AG04450 (cell line): ENCODE results near the gene PRKAG2. TPM values are rescaled to one million over a fixed set of nuclear protein-coding genes. Genes with fewer than 3 reads are reported as not detected.

Source experiments
- CTCF ChIA-PET: fragments of 300-600, 350-600 bp; formaldehyde crosslinking; extraction: SDS; loops from one replicate; lab custom pipeline; 2022; ENCODE audit warnings: antibody characterized with exemption, inconsistent platforms; lab: Charles Lee
- POLR2A ChIA-PET: fragments of 350-600 bp; formaldehyde crosslinking; extraction: SDS; loops from one replicate; lab custom pipeline; 2021; ENCODE audit warnings: antibody characterized with exemption, inconsistent platforms; lab: Yijun Ruan, JAX
- DNase-seq: peaks from one replicate; pipeline ENCODE4 v3.0.0-alpha.2; 2011; ENCODE audit warnings: low read depth, low spot score
- H3K27ac ChIP-seq: one replicate; pipeline ENCODE4 v1.5.1; 2012; ENCODE audit warnings: low read depth, low read length, control low read depth
- H3K27me3 ChIP-seq: one replicate; pipeline ENCODE4 v1.6.0; 2012; ENCODE audit warnings: low read length; ENCODE audit not compliant: control insufficient read depth, insufficient read depth
- H3K4me3 ChIP-seq: 2 replicates; pipeline ENCODE4 v1.5.1; 2011; ENCODE audit warnings: mild to moderate bottlenecking, low read depth, low read length, control low read depth
- H3K9me3 ChIP-seq: 2 replicates; pipeline ENCODE4 v1.5.1; 2012; ENCODE audit warnings: low read length; ENCODE audit not compliant: control insufficient read depth, insufficient read depth
- CTCF ChIP-seq: IDR thresholded peaks from 2 replicates; pipeline ENCODE4 v1.5.1; 2011; ENCODE audit warnings: low read depth, low read length, control low read depth, inconsistent platforms
- polyA plus RNA-seq: library from polyadenylated mRNA; depleted of rRNA; stranded (reverse); fragments of >200 nt; gene quantifications from 2 replicates; pipeline ENCODE4 v1.2.3, GENCODE V29; 2011

Gene PRKAG2
- polyA plus RNA-seq, 1 experiment: 45.0 TPM

- no peak for TF ChIP-seq CTCF
- Histone ChIP-seq H3K27ac (no peak overlapping the region), H3K9me3 (no peaks in the 10 kb centered on the region), H3K27me3 (peaks cover 10% of the 10 kb centered on the region), H3K4me3 (no peak overlapping the region)
- CTCF ChIA-PET: interaction anchor here (0.6 to 1.4 kb wide), 3 partner anchors 72 to 240 kb away, joined by 3 to 12 read pairs (median 3); no protein-coding TSS in a partner anchor
- POLR2A ChIA-PET: no interaction called here
- DNase-seq: no peak
Observed at GRCh38 chr7:151542606-151543130, 334.2 kb downstream of the PRKAG2 start.

- Histone ChIP-seq H3K4me3 (no peak overlapping the region), H3K27ac (no peak overlapping the region), H3K27me3 (peaks cover 12% of the 10 kb centered on the region), H3K9me3 (no peaks in the 10 kb centered on the region)
- ChIA-PET POLR2A (no interaction called here), CTCF (interaction anchor here (0.5 to 0.6 kb wide), 2 partner anchors 99 to 242 kb away, joined by 3 to 10 read pairs; no protein-coding TSS in a partner anchor)
- no peak for TF ChIP-seq CTCF
- DNase-seq: no peak
Observed at GRCh38 chr7:151541709-151542499, 335.0 kb downstream of the PRKAG2 start.

GRCh38 chr7:151540146-151540545, 336.8 kb downstream of the PRKAG2 start:
- H3K27ac ChIP-seq: no peak overlapping the region
- H3K4me3 ChIP-seq: no peak overlapping the region
- peaks cover 6% of the 10 kb centered on the region for H3K27me3 ChIP-seq
- POLR2A ChIA-PET: no interaction called here
- no peak for TF ChIP-seq CTCF
- CTCF ChIA-PET: no interaction called here
- no peak for DNase-seq
- H3K9me3 ChIP-seq: no peaks in the 10 kb centered on the region

GRCh38 chr7:151539088-151539671, 337.7 kb downstream of the PRKAG2 start:
- CTCF ChIA-PET: interaction anchor here (1.8 kb wide), 1 partner anchor 220 kb away, joined by 6 read pairs; no protein-coding TSS in a partner anchor
- no peak for DNase-seq
- POLR2A ChIA-PET: interaction anchor here (1.6 kb wide), 1 partner anchor 19 kb away, joined by 11 read pairs; the partner anchor contains the start of gene RHEB

More at GRCh38 chr7:151539088-151539671, 337.7 kb downstream of the PRKAG2 start:
- Histone ChIP-seq H3K4me3 (no peak overlapping the region), H3K27me3 (peaks cover 6% of the 10 kb centered on the region), H3K9me3 (no peaks in the 10 kb centered on the region), H3K27ac (no peak overlapping the region)
- no peak for TF ChIP-seq CTCF
